ENCODE results near the gene CDC14A. TPM values are rescaled to one million over a fixed set of nuclear protein-coding genes. Genes with fewer than 3 reads are reported as not detected.

CDC14A gene
- total RNA-seq, 1 donor from 2014 or later: 8.7 TPM

- DNase-seq (ENCODE audit: low read depth): no peak
- Histone ChIP-seq H3K27me3 (ENCODE audit: control insufficient read depth, insufficient read depth, low read length) (no peaks in the 10 kb centered on the region), H3K4me3 (ENCODE audit: low read depth, low read length) (no peak overlapping the region), H3K36me3 (ENCODE audit: control insufficient read depth, insufficient read depth, low read length) (no peaks in the 10 kb centered on the region)
- TF ChIP-seq, protein P1, sequence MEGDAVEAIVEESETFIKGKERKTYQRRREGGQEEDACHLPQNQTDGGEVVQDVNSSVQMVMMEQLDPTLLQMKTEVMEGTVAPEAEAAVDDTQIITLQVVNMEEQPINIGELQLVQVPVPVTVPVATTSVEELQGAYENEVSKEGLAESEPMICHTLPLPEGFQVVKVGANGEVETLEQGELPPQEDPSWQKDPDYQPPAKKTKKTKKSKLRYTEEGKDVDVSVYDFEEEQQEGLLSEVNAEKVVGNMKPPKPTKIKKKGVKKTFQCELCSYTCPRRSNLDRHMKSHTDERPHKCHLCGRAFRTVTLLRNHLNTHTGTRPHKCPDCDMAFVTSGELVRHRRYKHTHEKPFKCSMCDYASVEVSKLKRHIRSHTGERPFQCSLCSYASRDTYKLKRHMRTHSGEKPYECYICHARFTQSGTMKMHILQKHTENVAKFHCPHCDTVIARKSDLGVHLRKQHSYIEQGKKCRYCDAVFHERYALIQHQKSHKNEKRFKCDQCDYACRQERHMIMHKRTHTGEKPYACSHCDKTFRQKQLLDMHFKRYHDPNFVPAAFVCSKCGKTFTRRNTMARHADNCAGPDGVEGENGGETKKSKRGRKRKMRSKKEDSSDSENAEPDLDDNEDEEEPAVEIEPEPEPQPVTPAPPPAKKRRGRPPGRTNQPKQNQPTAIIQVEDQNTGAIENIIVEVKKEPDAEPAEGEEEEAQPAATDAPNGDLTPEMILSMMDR (IDR thresholded peaks at IDR 0.05; ENCODE audit: insufficient read depth, low read length, poor library complexity, severe bottlenecking): no peak
These were observed 11.8 kb upstream of the CDC14A start for GRCh38 chr1:100340494-100340893.

- Histone ChIP-seq H3K36me3 (ENCODE audit: control insufficient read depth, insufficient read depth, low read length) (no peaks in the 10 kb centered on the region), H3K27me3 (ENCODE audit: control insufficient read depth, insufficient read depth, low read length) (no peaks in the 10 kb centered on the region), H3K4me3 (ENCODE audit: low read depth, low read length) (no peak overlapping the region)
- no peak for DNase-seq (ENCODE audit: low read depth)
- TF ChIP-seq, protein P1 (IDR thresholded peaks at IDR 0.05; ENCODE audit: insufficient read depth, low read length, poor library complexity, severe bottlenecking): no peak
These were observed 10.0 kb upstream of the CDC14A start for GRCh38 chr1:100342348-100342747.

DNA sequence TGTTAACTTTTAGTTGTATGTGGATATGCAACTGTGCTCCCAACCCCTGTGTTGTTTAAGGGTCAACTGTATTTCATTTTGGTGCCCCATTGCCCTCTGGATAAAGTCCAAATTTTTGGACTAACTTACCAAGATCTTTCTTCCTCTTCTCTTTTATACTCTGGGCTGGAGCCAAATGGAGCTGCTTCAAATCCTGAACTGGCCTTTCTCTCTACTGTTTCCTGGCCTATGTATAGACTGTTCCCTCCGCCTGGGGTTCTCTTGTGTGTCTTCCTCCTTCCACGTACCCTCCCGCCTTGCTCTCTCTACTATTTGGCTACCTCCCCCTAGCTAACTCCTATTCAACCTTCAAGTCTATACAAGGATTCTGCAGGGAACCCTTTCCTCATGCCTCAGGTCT lies 8.4 kb upstream of the CDC14A start:
- Histone ChIP-seq H3K4me3 (ENCODE audit: low read depth, low read length) (no peak overlapping the region), H3K27me3 (ENCODE audit: control insufficient read depth, insufficient read depth, low read length) (no peaks in the 10 kb centered on the region), H3K36me3 (ENCODE audit: control insufficient read depth, insufficient read depth, low read length) (no peaks in the 10 kb centered on the region)
- DNase-seq (ENCODE audit: low read depth): no peak
- TF ChIP-seq, protein P1 (IDR thresholded peaks at IDR 0.05; ENCODE audit: insufficient read depth, low read length, poor library complexity, severe bottlenecking): no peak

- DNase-seq (ENCODE audit: low read depth): no peak
- Histone ChIP-seq H3K27me3 (ENCODE audit: control insufficient read depth, insufficient read depth, low read length) (no peaks in the 10 kb centered on the region), H3K4me3 (ENCODE audit: low read depth, low read length) (no peak overlapping the region), H3K36me3 (ENCODE audit: control insufficient read depth, insufficient read depth, low read length) (no peaks in the 10 kb centered on the region)
- TF ChIP-seq, protein P1 (IDR thresholded peaks at IDR 0.05; ENCODE audit: insufficient read depth, low read length, poor library complexity, severe bottlenecking): no peak
These were observed 7.5 kb upstream of the CDC14A start for GRCh38 chr1:100344774-100345173.

DNA sequence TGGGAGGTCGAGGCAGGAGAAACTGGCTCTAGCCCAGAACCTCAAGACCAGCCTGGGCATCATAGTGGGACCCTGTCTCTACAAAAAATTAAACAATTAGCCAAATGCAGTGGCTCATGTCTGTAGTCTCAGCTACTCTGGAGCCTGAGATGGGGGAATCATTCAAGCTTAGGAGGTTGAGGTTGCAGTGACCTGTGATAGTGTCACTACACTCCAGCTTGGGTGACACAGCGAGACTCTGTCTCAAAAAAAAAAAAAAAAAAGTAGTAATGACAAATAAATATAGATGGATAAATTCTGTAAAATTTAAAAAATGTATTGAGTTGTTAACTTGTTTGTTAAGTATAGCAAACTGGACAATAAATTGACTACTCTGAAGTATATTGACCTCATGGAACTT lies 5.9 kb upstream of the CDC14A start:
- TF ChIP-seq, protein P1 (IDR thresholded peaks at IDR 0.05; ENCODE audit: insufficient read depth, low read length, poor library complexity, severe bottlenecking): no peak
- DNase-seq (ENCODE audit: low read depth): no peak
- H3K4me3 ChIP-seq (ENCODE audit: low read depth, low read length): no peak overlapping the region
- H3K27me3 ChIP-seq (ENCODE audit: control insufficient read depth, insufficient read depth, low read length): no peaks in the 10 kb centered on the region
- no peaks in the 10 kb centered on the region for H3K36me3 ChIP-seq (ENCODE audit: control insufficient read depth, insufficient read depth, low read length)

Measured in kidney epithelial cell (primary cell).